ENCODE results near the gene ATF6B. TPM values are rescaled to one million over a fixed set of nuclear protein-coding genes. Genes with fewer than 3 reads are reported as not detected.

The ATF6B gene
- total RNA-seq, 2 donors from 2014 or later, result 54.5 to 60.3 TPM

DNA sequence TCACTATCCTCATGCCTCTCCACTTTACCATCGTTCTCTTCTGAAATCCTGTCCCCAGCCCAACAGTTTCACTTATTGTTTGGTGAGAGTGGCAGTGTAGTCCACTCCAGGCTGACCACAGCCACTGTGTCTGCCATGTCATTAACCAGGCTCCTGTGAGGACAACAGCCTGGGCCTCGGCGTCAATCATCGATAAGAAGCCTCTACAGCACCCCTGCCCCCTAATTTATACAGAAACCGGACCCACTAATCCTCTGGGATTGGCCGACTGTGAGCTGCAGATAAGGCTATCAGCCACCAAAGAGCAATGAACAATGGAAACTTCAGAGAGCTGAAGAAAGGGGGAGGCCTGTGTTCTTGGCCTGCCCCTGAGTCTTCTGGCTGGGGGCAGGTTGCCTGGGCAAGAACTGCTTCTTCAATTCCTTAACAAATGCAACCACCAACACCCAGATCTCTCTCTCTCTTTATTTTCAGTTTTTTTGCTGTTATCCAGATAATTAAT lies 39.8 kb upstream of the ATF6B start:
- peaks cover 72% of the 10 kb centered on the region for H3K36me3 Mint-ChIP-seq (ENCODE audit: low read depth)
- H3K9me3 Mint-ChIP-seq, result no peaks in the 10 kb centered on the region
- peaks cover 48% of the 10 kb centered on the region for H3K4me1 Mint-ChIP-seq
- Histone ChIP-seq H3K9me3 (ENCODE audit: control insufficient read depth, low read length) (no peaks in the 10 kb centered on the region), H3K4me1 (ENCODE audit: control insufficient read depth, insufficient read depth, low read length) (peaks cover 26% of the 10 kb centered on the region), H3K4me3 (ENCODE audit: low read length) (peak overlapping the region; percentile 21), H3K27me3 (ENCODE audit: control insufficient read depth, insufficient read depth, low read length, poor library complexity, severe bottlenecking) (no peaks in the 10 kb centered on the region), H3K27ac (ENCODE audit: low read depth, low read length) (peak overlapping the region; percentile 50), H3K36me3 (ENCODE audit: control insufficient read depth, insufficient read depth, low read length) (peaks cover 71% of the 10 kb centered on the region), H3K9ac (ENCODE audit: extremely low read depth, low read length, poor library complexity, severe bottlenecking) (no peak overlapping the region)
- TF ChIP-seq, protein P1, sequence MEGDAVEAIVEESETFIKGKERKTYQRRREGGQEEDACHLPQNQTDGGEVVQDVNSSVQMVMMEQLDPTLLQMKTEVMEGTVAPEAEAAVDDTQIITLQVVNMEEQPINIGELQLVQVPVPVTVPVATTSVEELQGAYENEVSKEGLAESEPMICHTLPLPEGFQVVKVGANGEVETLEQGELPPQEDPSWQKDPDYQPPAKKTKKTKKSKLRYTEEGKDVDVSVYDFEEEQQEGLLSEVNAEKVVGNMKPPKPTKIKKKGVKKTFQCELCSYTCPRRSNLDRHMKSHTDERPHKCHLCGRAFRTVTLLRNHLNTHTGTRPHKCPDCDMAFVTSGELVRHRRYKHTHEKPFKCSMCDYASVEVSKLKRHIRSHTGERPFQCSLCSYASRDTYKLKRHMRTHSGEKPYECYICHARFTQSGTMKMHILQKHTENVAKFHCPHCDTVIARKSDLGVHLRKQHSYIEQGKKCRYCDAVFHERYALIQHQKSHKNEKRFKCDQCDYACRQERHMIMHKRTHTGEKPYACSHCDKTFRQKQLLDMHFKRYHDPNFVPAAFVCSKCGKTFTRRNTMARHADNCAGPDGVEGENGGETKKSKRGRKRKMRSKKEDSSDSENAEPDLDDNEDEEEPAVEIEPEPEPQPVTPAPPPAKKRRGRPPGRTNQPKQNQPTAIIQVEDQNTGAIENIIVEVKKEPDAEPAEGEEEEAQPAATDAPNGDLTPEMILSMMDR (conservative IDR thresholded peaks at IDR 0.05), result no peak
- 63 to 80% methylated on average over 2 to 6 of the region's 6 CpGs for WGBS, 2 experiments (ENCODE audit: insufficient coverage in 1 of 2, insufficient read length in 1 of 2)
- H3K27me3 Mint-ChIP-seq (ENCODE audit: insufficient read depth), result no peaks in the 10 kb centered on the region
- peak overlapping the region; percentile 96 for H3K27ac Mint-ChIP-seq
- peak; percentile 72 for DNase-seq
- H3K4me3 Mint-ChIP-seq, result peak overlapping the region; percentile 40

DNA sequence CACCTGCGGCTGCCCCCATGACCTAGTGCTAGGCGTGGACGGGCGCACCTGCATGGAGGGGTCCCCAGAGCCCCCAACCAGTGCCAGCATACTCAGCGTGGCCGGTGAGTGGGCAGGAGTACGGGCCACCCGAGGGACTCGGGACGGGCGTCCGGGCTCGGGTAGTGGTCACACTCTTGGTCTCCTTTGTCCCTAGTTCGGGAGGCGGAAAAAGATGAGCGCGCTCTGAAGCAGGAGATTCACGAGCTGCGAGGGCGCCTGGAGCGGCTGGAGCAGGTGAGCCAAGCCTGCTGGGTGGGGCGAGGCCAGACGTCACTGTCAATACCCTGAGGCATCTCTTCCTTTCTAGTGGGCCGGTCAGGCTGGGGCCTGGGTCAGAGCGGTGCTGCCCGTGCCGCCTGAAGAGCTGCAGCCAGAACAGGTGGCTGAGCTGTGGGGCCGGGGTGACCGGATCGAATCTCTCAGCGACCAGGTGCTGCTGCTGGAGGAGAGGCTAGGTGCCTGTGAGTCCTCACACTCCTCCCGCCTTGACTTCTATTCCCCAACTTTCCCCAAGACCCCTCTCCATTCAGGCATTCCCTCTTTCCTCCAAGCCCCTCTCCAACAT lies 39.2 kb upstream of the ATF6B start:
- peaks cover 75% of the 10 kb centered on the region for H3K36me3 ChIP-seq (ENCODE audit: control insufficient read depth, insufficient read depth, low read length)
- no peaks in the 10 kb centered on the region for H3K9me3 ChIP-seq (ENCODE audit: control insufficient read depth, low read length)
- Mint-ChIP-seq H3K9me3 (no peaks in the 10 kb centered on the region), H3K27me3 (ENCODE audit: insufficient read depth) (no peaks in the 10 kb centered on the region), H3K4me3 (peak overlapping the region; percentile 40), H3K4me1 (peaks cover 45% of the 10 kb centered on the region), H3K36me3 (ENCODE audit: low read depth) (peaks cover 77% of the 10 kb centered on the region), H3K27ac (peak overlapping the region; percentile 96)
- H3K4me3 ChIP-seq (ENCODE audit: low read length), result no peak overlapping the region
- WGBS, 2 experiments (ENCODE audit: insufficient coverage in 1 of 2, insufficient read length in 1 of 2), result 94 to 96% methylated on average over 29 to 32 of the region's 32 CpGs
- peaks cover 26% of the 10 kb centered on the region for H3K4me1 ChIP-seq (ENCODE audit: control insufficient read depth, insufficient read depth, low read length)
- TF ChIP-seq, protein P1 (conservative IDR thresholded peaks at IDR 0.05), result no peak
- no peak overlapping the region for H3K9ac ChIP-seq (ENCODE audit: extremely low read depth, low read length, poor library complexity, severe bottlenecking)
- no peak for DNase-seq
- H3K27me3 ChIP-seq (ENCODE audit: control insufficient read depth, insufficient read depth, low read length, poor library complexity, severe bottlenecking), result no peaks in the 10 kb centered on the region
- peak overlapping the region; percentile 50 for H3K27ac ChIP-seq (ENCODE audit: low read depth, low read length)

DNA sequence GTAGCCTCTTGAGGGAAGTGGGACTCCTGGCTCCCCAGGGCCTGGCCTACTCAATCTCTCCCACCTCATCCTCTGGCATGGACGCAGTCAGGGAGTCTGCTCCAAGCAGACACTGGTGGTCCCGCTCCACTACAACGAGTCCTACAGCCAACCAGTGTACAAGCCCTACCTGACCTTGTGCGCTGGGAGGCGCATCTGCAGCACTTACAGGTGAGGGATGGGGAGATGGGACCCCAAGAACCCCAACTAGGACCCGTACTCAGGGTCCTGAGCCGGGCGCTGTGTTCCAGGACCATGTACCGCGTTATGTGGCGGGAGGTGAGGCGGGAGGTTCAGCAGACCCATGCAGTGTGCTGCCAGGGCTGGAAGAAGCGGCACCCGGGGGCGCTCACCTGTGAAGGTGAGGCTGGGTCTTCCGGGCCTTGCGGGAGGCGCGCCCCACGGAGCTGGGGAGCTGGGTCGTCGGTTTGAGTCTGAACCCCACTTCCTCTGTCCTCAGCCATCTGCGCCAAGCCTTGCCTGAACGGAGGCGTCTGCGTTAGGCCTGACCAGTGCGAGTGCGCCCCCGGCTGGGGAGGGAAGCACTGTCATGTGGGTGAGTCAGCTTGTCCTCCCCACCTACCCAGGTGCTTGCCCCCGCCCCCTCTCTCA lies 38.5 kb upstream of the ATF6B start:
- peak overlapping the region; percentile 96 for H3K27ac Mint-ChIP-seq
- 93 to 94% methylated on average over 14 to 30 of the region's 30 CpGs for WGBS, 2 experiments (ENCODE audit: insufficient coverage in 1 of 2, insufficient read length in 1 of 2)
- DNase-seq, result peak; percentile 91
- H3K9me3 Mint-ChIP-seq, result no peaks in the 10 kb centered on the region
- TF ChIP-seq, protein P1 (conservative IDR thresholded peaks at IDR 0.05), result peak; percentile 53
- Histone ChIP-seq H3K4me3 (ENCODE audit: low read length) (no peak overlapping the region), H3K4me1 (ENCODE audit: control insufficient read depth, insufficient read depth, low read length) (peaks cover 26% of the 10 kb centered on the region), H3K36me3 (ENCODE audit: control insufficient read depth, insufficient read depth, low read length) (peaks cover 76% of the 10 kb centered on the region), H3K9me3 (ENCODE audit: control insufficient read depth, low read length) (no peaks in the 10 kb centered on the region), H3K27ac (ENCODE audit: low read depth, low read length) (peak overlapping the region; percentile 50), H3K27me3 (ENCODE audit: control insufficient read depth, insufficient read depth, low read length, poor library complexity, severe bottlenecking) (no peaks in the 10 kb centered on the region), H3K9ac (ENCODE audit: extremely low read depth, low read length, poor library complexity, severe bottlenecking) (no peak overlapping the region)
- H3K36me3 Mint-ChIP-seq (ENCODE audit: low read depth), result peaks cover 79% of the 10 kb centered on the region
- H3K27me3 Mint-ChIP-seq (ENCODE audit: insufficient read depth), result no peaks in the 10 kb centered on the region
- H3K4me3 Mint-ChIP-seq, result no peak overlapping the region
- H3K4me1 Mint-ChIP-seq, result peaks cover 45% of the 10 kb centered on the region
